Spleen (tissue), 3 donors: ENCODE data around the gene COX5B.

Experiments
- POLR2A ChIP-seq, 3 donors: fragments of 450-650 bp; IDR thresholded peaks; one replicate each; pipeline ENCODE4 v1.5.1; 2017; ENCODE audit warnings: antibody characterized with exemption in 3 of 3, mild to moderate bottlenecking in 1 of 3
- POLR2AphosphoS5 ChIP-seq, 3 donors: sonication (generic); formaldehyde crosslinking; IDR thresholded peaks; one replicate each; pipeline ENCODE4 v1.5.1; 2017; ENCODE audit warnings: antibody characterized with exemption in 3 of 3

- TF ChIP-seq POLR2AphosphoS5 (IDR thresholded peaks at IDR 0.05) (no peak), POLR2A (IDR thresholded peaks at IDR 0.05) (no peak)
These were observed 12.9 kb downstream of the COX5B start for GRCh38 chr2:97658691-97659157.
